PC-3 (cell line): ENCODE measurements around the gene HINT1. TPM values are rescaled to one million over a fixed set of nuclear protein-coding genes. Genes with fewer than 3 reads are reported as not detected.
A peak's percentile ranks its signal among the peaks of the same experiment; 100 is the strongest.

Experiments
- ATAC-seq: fragments of 200-7000 bp; cut with Tn5 transposase; 2 replicates; pipeline ENCODE4 v1.9.1; 2020; ENCODE audit warnings: mild to moderate bottlenecking, moderate library complexity
- BruUV-seq: library from RNA; stranded (reverse); fragments of 400-500 nt; replicated peaks from 2 replicates; lab custom pipeline; 2021; lab: Mats Ljungman, UMichigan
- CTCF ChIA-PET: fragments of 300-600 bp; sonication (Branson Sonifier 250); formaldehyde crosslinking; loops from one replicate; lab custom pipeline; 2022; ENCODE audit warnings: antibody characterized with exemption; lab: Charles Lee
- POLR2A ChIA-PET: fragments of 300-600 bp; sonication (Branson Sonifier 250); formaldehyde crosslinking; loops from one replicate; lab custom pipeline; 2022; ENCODE audit warnings: antibody characterized with exemption; ENCODE audit not compliant: unreplicated experiment; lab: Charles Lee
- DNase-seq: peaks from one replicate; pipeline ENCODE4 v3.0.0-alpha.2; 2015
- H2AFZ ChIP-seq: fragments of 300-600 bp; sonication (generic); 2 replicates; pipeline ENCODE4 v1.6.0; 2016; ENCODE audit warnings: antibody characterized with exemption, low read length
- H3F3A ChIP-seq: fragments of 300-600 bp; sonication (generic); one replicate; pipeline ENCODE4 v1.6.0; 2017; ENCODE audit warnings: antibody characterized with exemption, low read length, control low read depth, mild to moderate bottlenecking; ENCODE audit not compliant: unreplicated experiment
- H3K27ac ChIP-seq: fragments of 300-600 bp; sonication (generic); 2 replicates; pipeline ENCODE4 v1.5.1; 2016; ENCODE audit warnings: mild to moderate bottlenecking, low read length
- H3K27me3 ChIP-seq: fragments of 300-600 bp; sonication (generic); 2 replicates; pipeline ENCODE4 v1.6.1; 2016; ENCODE audit warnings: low read length, mixed read lengths
- H3K36me3 ChIP-seq: fragments of 300-600 bp; sonication (generic); 2 replicates; pipeline ENCODE4 v1.6.1; 2016; ENCODE audit warnings: low read depth, mixed run types, low read length, mixed read lengths
- H3K4me1 ChIP-seq: fragments of 300-600 bp; sonication (generic); 2 replicates; pipeline ENCODE4 v1.5.1; 2016; ENCODE audit warnings: low read length; ENCODE audit not compliant: insufficient read depth
- H3K4me2 ChIP-seq: fragments of 300-600 bp; sonication (generic); 2 replicates; pipeline ENCODE4 v1.6.0; 2016; ENCODE audit warnings: low read length
- H3K4me3 ChIP-seq: fragments of 300-600 bp; sonication (generic); 2 replicates; pipeline ENCODE4 v1.5.1; 2016; ENCODE audit warnings: mild to moderate bottlenecking, low read length, mixed read lengths
- H3K79me2 ChIP-seq: fragments of 300-600 bp; sonication (generic); 2 replicates; pipeline ENCODE4 v1.6.1; 2017; ENCODE audit warnings: low read length, mixed read lengths
- H3K9ac ChIP-seq: fragments of 300-600 bp; sonication (generic); 2 replicates; pipeline ENCODE4 v1.6.0; 2016; ENCODE audit warnings: mild to moderate bottlenecking, low read length
- H3K9me2 ChIP-seq: fragments of 300-600 bp; sonication (generic); replicated peaks from 2 replicates; pipeline ENCODE4 v1.6.1; 2016; ENCODE audit warnings: mixed run types, low read length, mixed read lengths
- H3K9me3 ChIP-seq: fragments of 300-600 bp; sonication (generic); 2 replicates; pipeline ENCODE4 v1.6.1; 2016; ENCODE audit warnings: low read length, mixed read lengths
- H4K20me1 ChIP-seq: fragments of 300-600 bp; sonication (generic); 2 replicates; pipeline ENCODE4 v1.6.1; 2016; ENCODE audit warnings: low read length, mixed read lengths
- CTCF ChIP-seq: fragments of 300-600 bp; sonication (generic); conservative IDR thresholded peaks from 2 replicates; pipeline ENCODE4 v1.5.1; 2017; ENCODE audit warnings: antibody characterized with exemption, low read depth, mild to moderate bottlenecking, low read length
- EZH2 ChIP-seq: fragments of 300-600 bp; sonication (generic); IDR thresholded peaks from one replicate; pipeline ENCODE4 v1.6.1; 2017; ENCODE audit warnings: antibody characterized with exemption, mild to moderate bottlenecking, low read length; ENCODE audit not compliant: unreplicated experiment
- EZH2phosphoT487 ChIP-seq: fragments of 300-600 bp; sonication (generic); IDR thresholded peaks from 2 replicates; pipeline ENCODE4 v1.6.1; 2018; ENCODE audit warnings: mild to moderate bottlenecking, antibody characterized with exemption, low read length, borderline replicate concordance
- intact Hi-C: fragments of 100-400 bp; cut with micrococcal nuclease; formaldehyde crosslinking; loops from 2 replicates; pipeline ENCODE4 v1.9.0; 2023
- total RNA-seq: library from RNA; depleted of rRNA; stranded (reverse); fragments of >200 nt; gene quantifications from 2 replicates; pipeline ENCODE4 v1.2.3, GENCODE V29; 2014

Gene HINT1
- total RNA-seq, 1 experiment from 2014 or later = 243 TPM

- H3K9ac ChIP-seq = no peak overlapping the region
- intact Hi-C loops = loop anchor here (2.0 to 5.0 kb wide), 2 partner anchors 16 to 71 kb away; partner anchors contain the start of gene LYRM7
- ChIA-PET POLR2A (no interaction called here), CTCF (interaction anchor here (0.6 kb wide), 1 partner anchor 99 kb away, joined by 9 read pairs; no protein-coding TSS in a partner anchor)
- H3K9me2 ChIP-seq = no peaks in the 10 kb centered on the region
- no peak for TF ChIP-seq EZH2
- TF ChIP-seq CTCF = no peak
- no peak for TF ChIP-seq EZH2phosphoT487
- H3K4me3 ChIP-seq = no peak overlapping the region
- H3K27me3 ChIP-seq = no peaks in the 10 kb centered on the region
- H3K27ac ChIP-seq = peak overlapping the region; percentile 45
- no peaks in the 10 kb centered on the region for H3K79me2 ChIP-seq
- no peak overlapping the region for H2AFZ ChIP-seq
- H3K9me3 ChIP-seq = no peaks in the 10 kb centered on the region
- no peak overlapping the region for H3K4me2 ChIP-seq
- peak; percentile 39 for DNase-seq
- H3K4me1 ChIP-seq = peaks cover 3% of the 10 kb centered on the region; the same call in 1 of the 2 replicates
- H3F3A ChIP-seq = no peaks in the 10 kb centered on the region
- BruUV-seq = TSS peak; percentile 94
- no peaks in the 10 kb centered on the region for H4K20me1 ChIP-seq
- H3K36me3 ChIP-seq = no peaks in the 10 kb centered on the region; the same call in 1 of the 2 replicates
- ATAC-seq = peak; percentile 98
These were observed 21.7 kb upstream of the HINT1 start for GRCh38 chr5:131186561-131187256.

DNA sequence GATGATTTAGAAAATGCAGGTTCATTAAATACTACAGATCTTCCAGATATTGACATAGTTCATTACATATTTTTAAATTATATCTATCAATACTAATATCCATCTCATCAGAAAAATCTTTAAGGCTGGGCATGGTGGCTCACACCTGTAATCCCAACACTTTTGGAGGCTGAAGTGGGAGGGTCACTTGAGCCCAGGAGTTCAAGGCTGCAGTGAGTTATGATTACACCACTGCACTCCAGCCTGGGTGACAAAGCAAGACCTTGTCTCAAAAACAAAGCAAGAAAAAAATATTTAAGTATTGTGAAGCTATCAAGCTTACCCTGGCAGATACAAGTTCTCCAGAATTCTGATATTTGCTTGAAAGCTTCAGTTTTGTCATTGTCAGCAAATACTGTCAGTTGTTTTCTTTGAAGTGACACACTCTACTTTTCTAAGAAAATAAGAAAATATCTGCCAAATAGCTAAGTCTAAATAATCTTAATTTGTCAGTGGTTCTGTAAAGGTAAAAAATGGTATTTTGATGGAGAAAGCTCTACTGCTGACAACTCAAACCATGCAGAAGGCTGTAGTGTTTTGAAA is 20.6 kb upstream of the HINT1 start:
- ATAC-seq = no peak
- H3K4me2 ChIP-seq = no peak overlapping the region

More for the DNA sequence above, 20.6 kb upstream of the HINT1 start:
- Histone ChIP-seq H2AFZ (no peak overlapping the region), H3K36me3 (no peaks in the 10 kb centered on the region; the same call in 1 of the 2 replicates), H4K20me1 (no peaks in the 10 kb centered on the region), H3K9me3 (no peaks in the 10 kb centered on the region), H3K4me3 (no peak overlapping the region), H3K79me2 (no peaks in the 10 kb centered on the region), H3K27me3 (no peaks in the 10 kb centered on the region), H3K9me2 (no peaks in the 10 kb centered on the region), H3K27ac (no peak overlapping the region), H3K9ac (no peak overlapping the region), H3K4me1 (peaks cover 3% of the 10 kb centered on the region; the same call in 1 of the 2 replicates), H3F3A (no peaks in the 10 kb centered on the region)
- ChIA-PET CTCF (no interaction called here), POLR2A (interaction anchor here (0.6 kb wide), 1 partner anchor 1079 kb away, joined by 3 read pairs; no protein-coding TSS in a partner anchor)
- no peak for DNase-seq
- BruUV-seq = no TSS peak
- intact Hi-C loops = loop anchor here (2.0 to 5.0 kb wide), 2 partner anchors 15 to 72 kb away; partner anchors contain the start of gene LYRM7
- TF ChIP-seq CTCF = no peak
- TF ChIP-seq EZH2 = no peak
- TF ChIP-seq EZH2phosphoT487 = no peak
